ENCODE results near the gene VSTM1.

GRCh38 chr19:53992211-53992610 lies 71.5 kb downstream of the VSTM1 start:
- TF ChIP-seq RAD21 (IDR thresholded peaks at IDR 0.05; ENCODE audit: low read length) (no peak), POLR2A (IDR thresholded peaks at IDR 0.05; ENCODE audit: low read depth, low read length) (no peak), NFE2L2 (IDR thresholded peaks at IDR 0.05; ENCODE audit: low read depth, low read length) (no peak), RFX5 (IDR thresholded peaks at IDR 0.05; ENCODE audit: low read depth, low read length) (no peak), MAZ (IDR thresholded peaks at IDR 0.05; ENCODE audit: borderline replicate concordance, low read depth, low read length) (no peak), CEBPB (IDR thresholded peaks at IDR 0.05; ENCODE audit: low read depth, low read length) (no peak), BHLHE40 (IDR thresholded peaks at IDR 0.05; ENCODE audit: low read depth, low read length) (no peak), RCOR1 (IDR thresholded peaks at IDR 0.05; ENCODE audit: insufficient replicate concordance, low read length) (no peak), SMC3 (IDR thresholded peaks at IDR 0.05; ENCODE audit: low read depth, low read length) (no peak), MAFK (IDR thresholded peaks at IDR 0.05; ENCODE audit: low read depth, low read length) (no peak)
- TF ChIP-seq, protein P1, sequence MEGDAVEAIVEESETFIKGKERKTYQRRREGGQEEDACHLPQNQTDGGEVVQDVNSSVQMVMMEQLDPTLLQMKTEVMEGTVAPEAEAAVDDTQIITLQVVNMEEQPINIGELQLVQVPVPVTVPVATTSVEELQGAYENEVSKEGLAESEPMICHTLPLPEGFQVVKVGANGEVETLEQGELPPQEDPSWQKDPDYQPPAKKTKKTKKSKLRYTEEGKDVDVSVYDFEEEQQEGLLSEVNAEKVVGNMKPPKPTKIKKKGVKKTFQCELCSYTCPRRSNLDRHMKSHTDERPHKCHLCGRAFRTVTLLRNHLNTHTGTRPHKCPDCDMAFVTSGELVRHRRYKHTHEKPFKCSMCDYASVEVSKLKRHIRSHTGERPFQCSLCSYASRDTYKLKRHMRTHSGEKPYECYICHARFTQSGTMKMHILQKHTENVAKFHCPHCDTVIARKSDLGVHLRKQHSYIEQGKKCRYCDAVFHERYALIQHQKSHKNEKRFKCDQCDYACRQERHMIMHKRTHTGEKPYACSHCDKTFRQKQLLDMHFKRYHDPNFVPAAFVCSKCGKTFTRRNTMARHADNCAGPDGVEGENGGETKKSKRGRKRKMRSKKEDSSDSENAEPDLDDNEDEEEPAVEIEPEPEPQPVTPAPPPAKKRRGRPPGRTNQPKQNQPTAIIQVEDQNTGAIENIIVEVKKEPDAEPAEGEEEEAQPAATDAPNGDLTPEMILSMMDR (conservative IDR thresholded peaks at IDR 0.05; ENCODE audit: low read depth, low read length): no peak
- TF ChIP-seq, protein P2, sequence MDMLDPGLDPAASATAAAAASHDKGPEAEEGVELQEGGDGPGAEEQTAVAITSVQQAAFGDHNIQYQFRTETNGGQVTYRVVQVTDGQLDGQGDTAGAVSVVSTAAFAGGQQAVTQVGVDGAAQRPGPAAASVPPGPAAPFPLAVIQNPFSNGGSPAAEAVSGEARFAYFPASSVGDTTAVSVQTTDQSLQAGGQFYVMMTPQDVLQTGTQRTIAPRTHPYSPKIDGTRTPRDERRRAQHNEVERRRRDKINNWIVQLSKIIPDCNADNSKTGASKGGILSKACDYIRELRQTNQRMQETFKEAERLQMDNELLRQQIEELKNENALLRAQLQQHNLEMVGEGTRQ (IDR thresholded peaks at IDR 0.05; ENCODE audit: low read depth, low read length): no peak
